Measurements from ENCODE around the gene BLOC1S5. TPM values are rescaled to one million over a fixed set of nuclear protein-coding genes. Genes with fewer than 3 reads are reported as not detected.
A peak's percentile ranks its signal among the peaks of the same experiment; 100 is the strongest.

The BLOC1S5 gene
- total and polyA plus RNA-seq, 2 of the 13 experiments (the other 11 are each of a cell fraction or from before 2014, with no cell fraction given) = 10.5 to 41.5 TPM

DNA sequence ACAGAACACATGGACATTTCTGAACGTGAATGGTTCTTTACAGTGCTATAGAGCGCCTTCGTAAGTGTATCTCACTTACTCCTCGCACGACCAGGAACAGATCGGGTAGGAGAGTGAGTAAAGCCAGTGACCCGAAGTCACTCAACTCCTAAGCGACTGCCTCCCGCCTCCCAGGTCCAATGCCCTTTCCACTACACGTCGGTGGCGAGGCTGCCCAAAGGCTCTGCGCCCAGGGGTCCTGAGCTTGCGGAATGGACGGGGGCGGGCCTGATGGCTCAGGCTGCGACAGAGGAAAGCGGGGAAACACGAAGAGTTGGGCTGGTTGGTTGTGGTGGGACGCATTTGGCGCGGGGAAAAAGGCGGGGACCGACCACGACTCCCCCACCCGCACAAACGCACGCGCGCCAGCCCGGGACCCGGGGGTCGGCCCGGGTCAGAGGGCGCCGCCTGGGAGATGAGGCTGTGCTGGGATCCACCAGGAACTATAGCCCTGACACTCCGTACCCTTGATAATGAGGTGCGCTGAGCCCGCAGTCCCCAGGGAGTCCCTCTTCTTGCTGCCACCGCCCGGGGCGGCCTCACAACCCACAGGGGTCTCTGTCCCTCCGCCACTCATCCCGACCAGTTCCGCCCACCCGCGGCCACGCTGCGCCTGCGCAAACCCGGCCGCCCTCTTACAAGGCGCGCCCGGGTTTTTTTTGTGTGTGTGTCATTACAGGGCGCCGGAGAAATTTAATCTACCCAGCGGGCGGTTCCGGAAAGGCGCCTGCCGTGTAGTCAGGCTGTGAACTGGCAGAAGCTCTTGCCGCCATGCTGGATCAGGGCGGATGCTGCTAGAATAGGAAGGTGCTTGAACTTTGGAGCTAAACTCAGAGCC is at the start of gene BLOC1S5 (continued):
- TF ChIP-seq SKIL (CRISPR knock-in tag; IDR thresholded peaks at IDR 0.05; ENCODE audit: borderline replicate concordance) (no peak), ZNF274 (CRISPR knock-in tag; IDR thresholded peaks at IDR 0.05) (peak; percentile 93), ZSCAN30 (CRISPR knock-in tag; IDR thresholded peaks at IDR 0.05) (no peak), TBX2 (CRISPR knock-in tag; IDR thresholded peaks at IDR 0.05; ENCODE audit: borderline replicate concordance) (peak; percentile 75; the same call in 1 of the 2 replicates), ZNF160 (CRISPR knock-in tag; IDR thresholded peaks at IDR 0.05) (0 out of 2 replicates have a peak, but pooled peaks have one; percentile 15), ZNF75D (CRISPR knock-in tag; IDR thresholded peaks at IDR 0.05; ENCODE audit: borderline replicate concordance) (no peak), ZNF441 (CRISPR knock-in tag; IDR thresholded peaks at IDR 0.05; ENCODE audit: borderline replicate concordance) (no peak), ZFP36L1 (CRISPR knock-in tag; IDR thresholded peaks at IDR 0.05) (no peak), FOXP1 (IDR thresholded peaks at IDR 0.05) (no peak), FOXP1 (CRISPR knock-in tag; IDR thresholded peaks at IDR 0.05) (peak; percentile 27; the same call in 1 of the 2 replicates), GATA4 (IDR thresholded peaks at IDR 0.05; ENCODE audit: borderline replicate concordance, low read depth) (peak; percentile 68), ZBTB20 (CRISPR knock-in tag; IDR thresholded peaks at IDR 0.05; ENCODE audit: borderline replicate concordance, low read depth) (peak; percentile 88), SSRP1 (CRISPR knock-in tag; IDR thresholded peaks at IDR 0.05) (no peak; the same call in 1 of the 2 replicates), ZNF792 (CRISPR knock-in tag; IDR thresholded peaks at IDR 0.05) (peak; percentile 64; the same call in 1 of the 2 replicates), ZFP36 (IDR thresholded peaks at IDR 0.05; ENCODE audit: borderline replicate concordance, low read depth, low read length, partially characterized antibody) (no peak), ZNF251 (CRISPR knock-in tag; IDR thresholded peaks at IDR 0.05) (no peak), WIZ (CRISPR knock-in tag; IDR thresholded peaks at IDR 0.05) (peak; percentile 94; the same call in 1 of the 2 replicates), HBP1 (CRISPR knock-in tag; IDR thresholded peaks at IDR 0.05; ENCODE audit: low read depth) (peak; percentile 90), PAX8 (CRISPR knock-in tag; IDR thresholded peaks at IDR 0.05; ENCODE audit: borderline replicate concordance) (no peak), ZNF430 (CRISPR knock-in tag; IDR thresholded peaks at IDR 0.05) (peak; percentile 75), HIC2 (CRISPR knock-in tag; IDR thresholded peaks at IDR 0.05; ENCODE audit: low read depth) (no peak), SP4 (CRISPR knock-in tag; IDR thresholded peaks at IDR 0.05) (peak; percentile 83; the same call in 1 of the 2 replicates), ZNF292 (CRISPR knock-in tag; IDR thresholded peaks at IDR 0.05; ENCODE audit: borderline replicate concordance, low read depth) (0 out of 2 replicates have a peak, but pooled peaks have one; percentile 35)
- TF ChIP-seq, protein P1, sequence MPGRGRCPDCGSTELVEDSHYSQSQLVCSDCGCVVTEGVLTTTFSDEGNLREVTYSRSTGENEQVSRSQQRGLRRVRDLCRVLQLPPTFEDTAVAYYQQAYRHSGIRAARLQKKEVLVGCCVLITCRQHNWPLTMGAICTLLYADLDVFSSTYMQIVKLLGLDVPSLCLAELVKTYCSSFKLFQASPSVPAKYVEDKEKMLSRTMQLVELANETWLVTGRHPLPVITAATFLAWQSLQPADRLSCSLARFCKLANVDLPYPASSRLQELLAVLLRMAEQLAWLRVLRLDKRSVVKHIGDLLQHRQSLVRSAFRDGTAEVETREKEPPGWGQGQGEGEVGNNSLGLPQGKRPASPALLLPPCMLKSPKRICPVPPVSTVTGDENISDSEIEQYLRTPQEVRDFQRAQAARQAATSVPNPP (CRISPR knock-in tag; IDR thresholded peaks at IDR 0.05) = peak; percentile 79
